GM20431 (cell line): ENCODE results near the gene SLC22A16.
"Not testable (repeated sequence)": the region's sequence is repeated elsewhere in the genome, so short reads cannot be mapped to it uniquely, and the experiment has no call there.

ENCODE experiments used
- in situ Hi-C: fragments of 300-500 bp; cut with MseI, MboI; formaldehyde crosslinking; loops from one replicate; pipeline ENCODE4 v1.15.0; 2020; ENCODE audit warnings: low sequenced_read_pairs; ENCODE audit not compliant: unreplicated experiment

SLC22A16 gene

GRCh38 chr6:110457567-110458175 is 18.7 kb downstream of the SLC22A16 start:
- in situ Hi-C loops: not testable (repeated sequence)

GRCh38 chr6:110456694-110457093 is 19.7 kb downstream of the SLC22A16 start:
- in situ Hi-C loops: no loop called here

GRCh38 chr6:110449541-110449895 is 26.9 kb downstream of the SLC22A16 start:
- in situ Hi-C loops: no loop called here

GRCh38 chr6:110448846-110449540 is 27.4 kb downstream of the SLC22A16 start:
- in situ Hi-C loops: no loop called here

GRCh38 chr6:110447761-110448160 is 28.7 kb downstream of the SLC22A16 start:
- in situ Hi-C loops: no loop called here

- in situ Hi-C loops: no loop called here
Observed at GRCh38 chr6:110446405-110446804, 30.0 kb downstream of the SLC22A16 start.

- in situ Hi-C loops: no loop called here
Observed at GRCh38 chr6:110440026-110440425, 36.4 kb downstream of the SLC22A16 start.

- in situ Hi-C loops: no loop called here
Observed at GRCh38 chr6:110439356-110439755, 37.1 kb downstream of the SLC22A16 start.

GRCh38 chr6:110434961-110435602 is 41.3 kb downstream of the SLC22A16 start:
- in situ Hi-C loops: no loop called here

- in situ Hi-C loops: no loop called here
Observed at GRCh38 chr6:110432285-110432900, 44.0 kb downstream of the SLC22A16 start.

- in situ Hi-C loops: no loop called here
Observed at GRCh38 chr6:110430741-110431140, 45.7 kb downstream of the SLC22A16 start.

- in situ Hi-C loops: no loop called here
Observed at GRCh38 chr6:110430236-110430635, 46.2 kb downstream of the SLC22A16 start.

- in situ Hi-C loops: no loop called here
Observed at GRCh38 chr6:110428153-110428552, 48.3 kb downstream of the SLC22A16 start.

- in situ Hi-C loops: no loop called here
Observed at GRCh38 chr6:110425816-110426215, 50.6 kb downstream of the SLC22A16 start.

GRCh38 chr6:110422444-110422822 is 54.0 kb downstream of the SLC22A16 start:
- in situ Hi-C loops: no loop called here

- in situ Hi-C loops: no loop called here
Observed at GRCh38 chr6:110421749-110422443, 54.5 kb downstream of the SLC22A16 start.

GRCh38 chr6:110419028-110419739 is 57.2 kb downstream of the SLC22A16 start:
- in situ Hi-C loops: no loop called here

- in situ Hi-C loops: no loop called here
Observed at GRCh38 chr6:110418594-110418993, 57.8 kb downstream of the SLC22A16 start.

- in situ Hi-C loops: no loop called here
Observed at GRCh38 chr6:110415086-110415916, 61.1 kb downstream of the SLC22A16 start, which contains the start of gene DDO. Gene DDO, minus strand, starts transcription at chr6:110415575. Its CDS starts 2,113 bp downstream, at chr6:110413462.
